ENCODE measurements around the gene IL1R1.
"Not testable (repeated sequence)": the region's sequence is repeated elsewhere in the genome, so short reads cannot be mapped to it uniquely, and the experiment has no call there.

IL1R1 gene

GRCh38 chr2:102122909-102123308, 19.6 kb upstream of the IL1R1 start:
- Histone ChIP-seq H3K27me3 (ENCODE audit: control insufficient read depth, insufficient read depth, low read length) (no peaks in the 10 kb centered on the region), H3K4me3 (ENCODE audit: low read depth, low read length) (no peak overlapping the region), H3K4me1 (ENCODE audit: control insufficient read depth, insufficient read depth, low read length) (no peaks in the 10 kb centered on the region), H3K9me3 (ENCODE audit: control insufficient read depth, insufficient read depth, low read length) (no peaks in the 10 kb centered on the region), H3K9ac (ENCODE audit: low read depth, low read length) (no peak overlapping the region), H3K36me3 (ENCODE audit: control insufficient read depth, insufficient read depth, low read length) (no peaks in the 10 kb centered on the region), H3K27ac (ENCODE audit: low read depth, low read length) (no peak overlapping the region)

DNA sequence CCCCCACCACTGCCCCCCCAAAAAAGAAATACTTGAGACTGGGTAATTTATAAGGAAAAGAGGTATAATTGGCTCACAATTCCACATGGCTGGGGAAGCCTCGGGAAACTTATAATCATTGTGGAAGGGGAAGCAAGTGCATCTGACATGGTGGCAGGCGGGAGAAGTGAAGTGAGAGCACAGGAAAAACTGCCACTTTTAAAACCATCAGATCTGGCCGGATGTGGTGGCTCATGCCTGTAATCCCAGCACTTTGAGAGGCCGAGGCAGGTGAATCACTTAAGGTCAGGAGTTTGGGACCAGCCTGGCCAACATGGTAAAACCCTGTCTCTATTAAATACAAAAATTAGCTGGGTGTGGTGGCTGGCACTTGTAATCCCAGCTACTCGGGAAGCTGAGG, 18.1 kb upstream of the IL1R1 start:
- H3K27me3 ChIP-seq (ENCODE audit: control insufficient read depth, insufficient read depth, low read length); H3K9me3 ChIP-seq (ENCODE audit: control insufficient read depth, insufficient read depth, low read length); H3K4me1 ChIP-seq (ENCODE audit: control insufficient read depth, insufficient read depth, low read length); H3K4me3 ChIP-seq (ENCODE audit: low read depth, low read length); H3K36me3 ChIP-seq (ENCODE audit: control insufficient read depth, insufficient read depth, low read length); H3K9ac ChIP-seq (ENCODE audit: low read depth, low read length); H3K27ac ChIP-seq (ENCODE audit: low read depth, low read length): not testable (repeated sequence)

- no peak overlapping the region for H3K4me3 ChIP-seq (ENCODE audit: low read depth, low read length)
- H3K9ac ChIP-seq (ENCODE audit: low read depth, low read length): no peak overlapping the region
- no peaks in the 10 kb centered on the region for H3K27me3 ChIP-seq (ENCODE audit: control insufficient read depth, insufficient read depth, low read length)
- no peak overlapping the region for H3K27ac ChIP-seq (ENCODE audit: low read depth, low read length)
- no peaks in the 10 kb centered on the region for H3K36me3 ChIP-seq (ENCODE audit: control insufficient read depth, insufficient read depth, low read length)
- H3K9me3 ChIP-seq (ENCODE audit: control insufficient read depth, insufficient read depth, low read length): no peaks in the 10 kb centered on the region
- H3K4me1 ChIP-seq (ENCODE audit: control insufficient read depth, insufficient read depth, low read length): no peaks in the 10 kb centered on the region
Measured at GRCh38 chr2:102126169-102126568, 16.4 kb upstream of the IL1R1 start.

GRCh38 chr2:102126660-102127059, 15.9 kb upstream of the IL1R1 start:
- Histone ChIP-seq H3K9me3 (ENCODE audit: control insufficient read depth, insufficient read depth, low read length) (no peaks in the 10 kb centered on the region), H3K4me1 (ENCODE audit: control insufficient read depth, insufficient read depth, low read length) (no peaks in the 10 kb centered on the region), H3K9ac (ENCODE audit: low read depth, low read length) (no peak overlapping the region), H3K27me3 (ENCODE audit: control insufficient read depth, insufficient read depth, low read length) (no peaks in the 10 kb centered on the region), H3K27ac (ENCODE audit: low read depth, low read length) (no peak overlapping the region), H3K4me3 (ENCODE audit: low read depth, low read length) (no peak overlapping the region), H3K36me3 (ENCODE audit: control insufficient read depth, insufficient read depth, low read length) (no peaks in the 10 kb centered on the region)

DNA sequence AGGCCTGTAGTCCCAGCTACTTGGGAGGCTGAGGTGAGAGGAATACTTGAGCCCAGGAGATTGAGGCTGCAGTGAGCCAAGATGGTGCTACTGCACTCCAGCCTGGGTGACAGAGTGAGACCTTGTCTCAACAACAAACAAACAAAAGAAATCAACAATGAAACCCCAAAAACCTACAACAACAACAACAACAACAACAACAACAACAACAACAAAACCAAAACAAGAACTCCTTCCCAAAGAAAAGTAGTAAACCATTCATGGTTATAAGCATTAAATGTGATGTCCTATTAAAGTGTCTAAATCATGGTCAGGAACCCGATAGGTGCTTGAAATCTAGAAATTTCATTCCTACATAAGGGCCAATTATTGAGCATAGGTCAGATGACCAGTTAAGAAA, 13.5 kb upstream of the IL1R1 start:
- no peaks in the 10 kb centered on the region for H3K9me3 ChIP-seq (ENCODE audit: control insufficient read depth, insufficient read depth, low read length)
- no peak overlapping the region for H3K27ac ChIP-seq (ENCODE audit: low read depth, low read length)
- H3K36me3 ChIP-seq (ENCODE audit: control insufficient read depth, insufficient read depth, low read length): no peaks in the 10 kb centered on the region
- no peaks in the 10 kb centered on the region for H3K27me3 ChIP-seq (ENCODE audit: control insufficient read depth, insufficient read depth, low read length)
- H3K9ac ChIP-seq (ENCODE audit: low read depth, low read length): no peak overlapping the region
- H3K4me1 ChIP-seq (ENCODE audit: control insufficient read depth, insufficient read depth, low read length): no peaks in the 10 kb centered on the region
- H3K4me3 ChIP-seq (ENCODE audit: low read depth, low read length): no peak overlapping the region

- Histone ChIP-seq H3K4me3 (ENCODE audit: low read depth, low read length) (no peak overlapping the region), H3K9ac (ENCODE audit: low read depth, low read length) (no peak overlapping the region), H3K4me1 (ENCODE audit: control insufficient read depth, insufficient read depth, low read length) (no peaks in the 10 kb centered on the region), H3K36me3 (ENCODE audit: control insufficient read depth, insufficient read depth, low read length) (no peaks in the 10 kb centered on the region), H3K9me3 (ENCODE audit: control insufficient read depth, insufficient read depth, low read length) (no peaks in the 10 kb centered on the region), H3K27me3 (ENCODE audit: control insufficient read depth, insufficient read depth, low read length) (no peaks in the 10 kb centered on the region), H3K27ac (ENCODE audit: low read depth, low read length) (no peak overlapping the region)
Measured at GRCh38 chr2:102129951-102130646, 12.4 kb upstream of the IL1R1 start.

- Histone ChIP-seq H3K4me1 (ENCODE audit: control insufficient read depth, insufficient read depth, low read length) (no peaks in the 10 kb centered on the region), H3K9ac (ENCODE audit: low read depth, low read length) (no peak overlapping the region), H3K4me3 (ENCODE audit: low read depth, low read length) (no peak overlapping the region), H3K27ac (ENCODE audit: low read depth, low read length) (no peak overlapping the region), H3K9me3 (ENCODE audit: control insufficient read depth, insufficient read depth, low read length) (no peaks in the 10 kb centered on the region), H3K36me3 (ENCODE audit: control insufficient read depth, insufficient read depth, low read length) (no peaks in the 10 kb centered on the region), H3K27me3 (ENCODE audit: control insufficient read depth, insufficient read depth, low read length) (no peaks in the 10 kb centered on the region)
Measured at GRCh38 chr2:102130647-102130991, 11.9 kb upstream of the IL1R1 start.

DNA sequence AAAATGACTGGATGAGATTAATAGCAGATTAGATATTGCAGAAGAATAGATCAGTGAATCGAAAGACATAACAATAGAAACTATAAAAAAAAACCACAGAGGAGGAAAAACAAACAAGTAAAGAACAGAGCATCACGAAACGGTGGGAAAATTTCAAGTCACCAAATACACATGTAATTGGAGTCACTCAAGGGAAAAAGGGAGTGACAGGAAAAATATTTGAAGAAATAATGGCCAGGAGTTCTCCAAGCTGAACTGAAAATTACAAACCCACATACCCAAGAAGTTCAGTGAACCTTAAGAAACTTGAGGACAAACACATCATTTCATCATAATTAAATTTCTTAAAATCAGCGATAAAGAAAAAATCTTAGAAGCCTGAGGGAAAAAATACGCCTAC, 11.0 kb upstream of the IL1R1 start:
- H3K27me3 ChIP-seq (ENCODE audit: control insufficient read depth, insufficient read depth, low read length): no peaks in the 10 kb centered on the region
- H3K9me3 ChIP-seq (ENCODE audit: control insufficient read depth, insufficient read depth, low read length): no peaks in the 10 kb centered on the region
- H3K27ac ChIP-seq (ENCODE audit: low read depth, low read length): no peak overlapping the region
- H3K9ac ChIP-seq (ENCODE audit: low read depth, low read length): no peak overlapping the region
- no peaks in the 10 kb centered on the region for H3K4me1 ChIP-seq (ENCODE audit: control insufficient read depth, insufficient read depth, low read length)
- H3K4me3 ChIP-seq (ENCODE audit: low read depth, low read length): no peak overlapping the region
- H3K36me3 ChIP-seq (ENCODE audit: control insufficient read depth, insufficient read depth, low read length): no peaks in the 10 kb centered on the region

GRCh38 chr2:102137138-102137537, 5.4 kb upstream of the IL1R1 start:
- H3K36me3 ChIP-seq (ENCODE audit: control insufficient read depth, insufficient read depth, low read length): no peaks in the 10 kb centered on the region
- H3K27ac ChIP-seq (ENCODE audit: low read depth, low read length): no peak overlapping the region
- no peaks in the 10 kb centered on the region for H3K9me3 ChIP-seq (ENCODE audit: control insufficient read depth, insufficient read depth, low read length)
- no peak overlapping the region for H3K4me3 ChIP-seq (ENCODE audit: low read depth, low read length)
- no peaks in the 10 kb centered on the region for H3K4me1 ChIP-seq (ENCODE audit: control insufficient read depth, insufficient read depth, low read length)
- peaks cover 14% of the 10 kb centered on the region for H3K27me3 ChIP-seq (ENCODE audit: control insufficient read depth, insufficient read depth, low read length)
- no peak overlapping the region for H3K9ac ChIP-seq (ENCODE audit: low read depth, low read length)

DNA sequence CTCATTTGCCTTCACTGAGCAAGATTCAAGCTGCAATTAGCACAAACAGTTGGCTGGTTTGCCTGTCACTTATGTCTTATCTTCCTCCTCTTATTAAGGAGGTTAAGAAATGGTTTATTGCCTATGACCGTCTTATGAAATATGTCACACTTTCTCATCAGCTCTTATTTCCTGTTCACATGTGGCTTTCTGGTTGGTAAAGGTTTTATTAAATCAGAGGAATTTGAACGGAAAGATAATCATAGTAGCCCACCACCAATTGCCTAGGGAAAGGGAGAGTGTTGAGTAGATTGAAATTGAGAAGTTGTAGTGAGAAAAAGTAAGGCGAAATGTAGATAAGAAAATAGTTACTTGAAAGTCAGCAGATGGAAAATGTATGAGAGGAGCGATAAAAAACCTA, 4.2 kb upstream of the IL1R1 start:
- Histone ChIP-seq H3K27ac (ENCODE audit: low read depth, low read length) (no peak overlapping the region), H3K36me3 (ENCODE audit: control insufficient read depth, insufficient read depth, low read length) (no peaks in the 10 kb centered on the region), H3K27me3 (ENCODE audit: control insufficient read depth, insufficient read depth, low read length) (peaks cover 23% of the 10 kb centered on the region), H3K4me3 (ENCODE audit: low read depth, low read length) (no peak overlapping the region), H3K9me3 (ENCODE audit: control insufficient read depth, insufficient read depth, low read length) (no peaks in the 10 kb centered on the region), H3K9ac (ENCODE audit: low read depth, low read length) (no peak overlapping the region), H3K4me1 (ENCODE audit: control insufficient read depth, insufficient read depth, low read length) (no peaks in the 10 kb centered on the region)

DNA sequence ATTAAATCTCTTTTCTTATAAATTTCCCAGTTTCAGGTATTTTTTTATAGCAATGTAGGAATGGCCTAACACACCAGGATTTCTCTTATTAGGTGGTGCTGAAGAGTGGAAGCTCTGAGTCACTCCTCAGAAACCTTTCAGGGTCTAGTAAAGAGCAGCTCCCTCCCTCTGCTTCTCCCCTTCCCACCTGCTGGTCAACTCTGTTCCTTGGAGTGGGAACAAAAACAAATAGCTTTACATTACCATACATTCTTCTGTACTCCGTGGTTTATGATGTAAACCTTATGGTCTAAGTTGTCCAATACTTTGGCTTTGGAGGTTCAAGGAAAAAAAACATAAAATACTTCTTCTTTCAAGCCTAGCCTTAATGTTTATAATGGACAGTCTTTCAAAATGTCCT, 2.7 kb upstream of the IL1R1 start:
- Histone ChIP-seq H3K9me3 (ENCODE audit: control insufficient read depth, insufficient read depth, low read length) (no peaks in the 10 kb centered on the region), H3K27ac (ENCODE audit: low read depth, low read length) (no peak overlapping the region), H3K4me1 (ENCODE audit: control insufficient read depth, insufficient read depth, low read length) (no peaks in the 10 kb centered on the region), H3K27me3 (ENCODE audit: control insufficient read depth, insufficient read depth, low read length) (peaks cover 33% of the 10 kb centered on the region), H3K9ac (ENCODE audit: low read depth, low read length) (no peak overlapping the region), H3K4me3 (ENCODE audit: low read depth, low read length) (no peak overlapping the region), H3K36me3 (ENCODE audit: control insufficient read depth, insufficient read depth, low read length) (no peaks in the 10 kb centered on the region)

- Histone ChIP-seq H3K4me1 (ENCODE audit: control insufficient read depth, insufficient read depth, low read length) (no peaks in the 10 kb centered on the region), H3K36me3 (ENCODE audit: control insufficient read depth, insufficient read depth, low read length) (no peaks in the 10 kb centered on the region), H3K27me3 (ENCODE audit: control insufficient read depth, insufficient read depth, low read length) (peaks cover 33% of the 10 kb centered on the region), H3K4me3 (ENCODE audit: low read depth, low read length) (no peak overlapping the region), H3K9me3 (ENCODE audit: control insufficient read depth, insufficient read depth, low read length) (no peaks in the 10 kb centered on the region), H3K9ac (ENCODE audit: low read depth, low read length) (no peak overlapping the region), H3K27ac (ENCODE audit: low read depth, low read length) (no peak overlapping the region)
Measured at GRCh38 chr2:102140377-102140776, 2.2 kb upstream of the IL1R1 start.

Measured in HUES48 (cell line).